GM10248 (cell line): ENCODE measurements around the gene PDLIM3.
"Not testable (repeated sequence)": the region's sequence is repeated elsewhere in the genome, so short reads cannot be mapped to it uniquely, and the experiment has no call there.

Source experiments
- CTCF ChIA-PET: fragments of 300-600 bp; sonication (Branson Sonifier 250); formaldehyde crosslinking; extraction: SDS; loops from one replicate; lab custom pipeline; 2021; ENCODE audit warnings: antibody characterized with exemption; lab: Yijun Ruan, JAX
- POLR2A ChIA-PET: fragments of 350-650 bp; sonication (Branson Sonifier 250); formaldehyde crosslinking; extraction: SDS; loops from one replicate; lab custom pipeline; 2020; ENCODE audit warnings: antibody characterized with exemption; lab: Yijun Ruan, JAX
- DNase-seq: peaks from one replicate; pipeline ENCODE4 v3.0.0; 2012; ENCODE audit errors: extremely low spot score
- CTCF ChIP-seq: IDR thresholded peaks from 2 replicates; pipeline ENCODE4 v1.5.1; 2012; ENCODE audit warnings: mild to moderate bottlenecking, low read depth; ENCODE audit errors: extremely low read depth, missing control alignments, control extremely low read depth

Gene PDLIM3

GRCh38 chr4:185518069-185518468 lies 17.2 kb downstream of the PDLIM3 start:
- POLR2A ChIA-PET: no interaction called here
- DNase-seq: no peak
- CTCF ChIA-PET: interaction anchor here (0.9 to 1.9 kb wide), 3 partner anchors 10 to 45 kb away, joined by 3 to 7 read pairs (median 4); no protein-coding TSS in a partner anchor
- no peak for TF ChIP-seq CTCF

GRCh38 chr4:185515248-185515647 lies 20.1 kb downstream of the PDLIM3 start:
- DNase-seq: no peak
- CTCF ChIA-PET: interaction anchor here (0.7 to 1.9 kb wide), 4 partner anchors 11 to 82 kb away, joined by 3 to 9 read pairs (median 4); no protein-coding TSS in a partner anchor
- POLR2A ChIA-PET: no interaction called here
- TF ChIP-seq CTCF: no peak

DNA sequence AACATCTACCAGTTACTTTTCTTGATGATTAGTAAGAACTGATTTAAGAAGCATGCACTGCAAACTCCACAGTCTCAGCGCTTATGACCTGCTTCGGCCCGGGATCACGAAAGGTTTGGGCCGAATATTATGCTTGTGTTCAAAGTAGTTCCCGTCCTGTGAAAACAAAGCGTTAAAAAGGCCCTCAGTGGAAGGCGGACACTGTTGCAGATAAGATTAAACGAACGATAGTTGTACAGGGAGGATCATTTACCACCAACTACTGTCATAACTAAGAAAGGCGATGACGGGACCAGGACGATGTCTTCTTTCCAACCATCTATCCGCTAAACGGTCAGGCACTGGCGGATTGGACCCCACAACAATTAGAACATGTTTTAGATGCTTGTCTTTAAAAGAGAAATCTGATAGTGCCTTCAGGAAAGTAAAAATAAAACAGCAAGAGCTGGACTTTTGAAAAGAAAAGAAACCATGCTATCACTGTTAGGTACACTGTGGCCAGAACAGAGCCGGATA lies 21.1 kb downstream of the PDLIM3 start:
- no peak for DNase-seq
- no peak for TF ChIP-seq CTCF
- POLR2A ChIA-PET: no interaction called here
- CTCF ChIA-PET: interaction anchor here (0.8 to 2.2 kb wide), 6 partner anchors 12 to 84 kb away, joined by 3 to 9 read pairs (median 4); no protein-coding TSS in a partner anchor

GRCh38 chr4:185513489-185514181 lies 21.7 kb downstream of the PDLIM3 start:
- ChIA-PET POLR2A (no interaction called here), CTCF (interaction anchor here (0.8 to 2.2 kb wide), 8 partner anchors 12 to 84 kb away, joined by 3 to 9 read pairs (median 4); no protein-coding TSS in a partner anchor)
- DNase-seq: no peak
- TF ChIP-seq CTCF: no peak

- TF ChIP-seq CTCF: no peak
- ChIA-PET POLR2A (no interaction called here), CTCF (interaction anchor here (0.9 to 2.2 kb wide), 6 partner anchors 11 to 86 kb away, joined by 3 to 6 read pairs (median 4); no protein-coding TSS in a partner anchor)
- no peak for DNase-seq
Observed at GRCh38 chr4:185512516-185512915, 22.8 kb downstream of the PDLIM3 start.

DNA sequence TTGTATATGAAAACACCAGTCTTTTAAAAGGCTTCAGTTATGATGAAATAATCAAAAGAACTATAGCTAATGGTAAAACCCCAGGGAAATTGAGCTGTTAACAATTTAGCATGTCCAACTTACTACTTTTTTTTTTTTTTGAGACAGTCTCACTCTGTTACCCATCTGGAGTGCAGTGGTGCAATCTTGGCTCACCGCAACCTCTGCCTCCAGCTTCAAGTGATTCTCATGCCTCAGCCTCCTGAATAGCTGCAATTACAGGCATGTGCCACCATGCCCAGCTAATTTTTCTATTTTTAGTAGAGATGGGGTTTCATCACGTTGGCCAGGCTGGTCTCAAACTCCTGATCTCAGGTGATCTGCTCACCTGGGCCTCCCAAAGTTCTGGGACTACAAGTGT lies 24.1 kb downstream of the PDLIM3 start:
- CTCF ChIA-PET: not testable (repeated sequence)

GRCh38 chr4:185510806-185511205 lies 24.5 kb downstream of the PDLIM3 start:
- TF ChIP-seq CTCF: no peak
- POLR2A ChIA-PET: no interaction called here
- CTCF ChIA-PET: no interaction called here
- no peak for DNase-seq

More for the DNA sequence above, 24.1 kb downstream of the PDLIM3 start:
- POLR2A ChIA-PET, DNase-seq: not testable (repeated sequence)
